HG02973 (cell line): Measurements from ENCODE around the gene RBBP8.
"Not testable (repeated sequence)": the region's sequence is repeated elsewhere in the genome, so short reads cannot be mapped to it uniquely, and the experiment has no call there.

ENCODE experiments used
- ATAC-seq: cut with Tn5 transposase; IDR thresholded peaks from one replicate; pipeline ENCODE4 v1.9.1; 2021; ENCODE audit warnings: moderate library complexity; ENCODE audit not compliant: unreplicated experiment

Gene RBBP8

GRCh38 chr18:22933206-22933965 is at the start of gene RBBP8:
TSS of gene RBBP8 (plus strand) at chr18:22933328. CDS start at chr18:22936852, 3,524 bp downstream.
- peak; percentile 75 for ATAC-seq

- ATAC-seq = no peak
These were observed 49.3 kb upstream of the RBBP8 start for GRCh38 chr18:22883827-22884226.

GRCh38 chr18:22885694-22886093 is 47.4 kb upstream of the RBBP8 start:
- not testable (repeated sequence) for ATAC-seq

- ATAC-seq = no peak
These were observed 33.7 kb upstream of the RBBP8 start for GRCh38 chr18:22899421-22899820.

- ATAC-seq = no peak
These were observed 32.4 kb upstream of the RBBP8 start for GRCh38 chr18:22900558-22901238.

GRCh38 chr18:22902093-22902492 is 31.0 kb upstream of the RBBP8 start:
- no peak for ATAC-seq

GRCh38 chr18:22903248-22903647 is 29.9 kb upstream of the RBBP8 start:
- ATAC-seq = not testable (repeated sequence)

- no peak for ATAC-seq
These were observed 21.0 kb upstream of the RBBP8 start for GRCh38 chr18:22912149-22912548.

GRCh38 chr18:22912835-22913234 is 20.3 kb upstream of the RBBP8 start:
- no peak for ATAC-seq

- no peak for ATAC-seq
These were observed 19.3 kb upstream of the RBBP8 start for GRCh38 chr18:22913861-22914260.

- ATAC-seq = no peak
These were observed 18.5 kb upstream of the RBBP8 start for GRCh38 chr18:22914633-22915032.

GRCh38 chr18:22915337-22915736 is 17.8 kb upstream of the RBBP8 start:
- ATAC-seq = no peak

GRCh38 chr18:22921772-22922171 is 11.4 kb upstream of the RBBP8 start:
- ATAC-seq = no peak

GRCh38 chr18:22924589-22924988 is 8.5 kb upstream of the RBBP8 start:
- no peak for ATAC-seq

- ATAC-seq = no peak
These were observed 6.7 kb upstream of the RBBP8 start for GRCh38 chr18:22926454-22926853.

- no peak for ATAC-seq
These were observed 4.8 kb upstream of the RBBP8 start for GRCh38 chr18:22928339-22928738.

GRCh38 chr18:22930089-22930713 is 2.9 kb upstream of the RBBP8 start:
- peak; percentile 39 for ATAC-seq

GRCh38 chr18:22932885-22933205 is 283 bp upstream of the RBBP8 start:
- ATAC-seq = peak; percentile 16

- ATAC-seq = peak; percentile 15
These were observed 867 bp downstream of the RBBP8 start for GRCh38 chr18:22933966-22934423.

- no peak for ATAC-seq
These were observed 1.7 kb downstream of the RBBP8 start for GRCh38 chr18:22934789-22935188.

- no peak for ATAC-seq
These were observed 2.3 kb downstream of the RBBP8 start for GRCh38 chr18:22935431-22935830.

GRCh38 chr18:22936515-22936914 is 3.4 kb downstream of the RBBP8 start:
- ATAC-seq = no peak
